ENCODE results near the gene RAPGEF4. TPM values are rescaled to one million over a fixed set of nuclear protein-coding genes. Genes with fewer than 3 reads are reported as not detected.

Gene RAPGEF4
- total RNA-seq, 1 experiment from 2014 or later = 2.2 TPM

- TF ChIP-seq ZMAT4 (CRISPR knock-in tag; IDR thresholded peaks at IDR 0.05) (no peak), HMGXB4 (CRISPR knock-in tag; IDR thresholded peaks at IDR 0.05) (no peak), USF2 (CRISPR knock-in tag; IDR thresholded peaks at IDR 0.05) (no peak), IRF2 (CRISPR knock-in tag; IDR thresholded peaks at IDR 0.05; ENCODE audit: borderline replicate concordance, low read depth) (no peak), ZNF219 (CRISPR knock-in tag; IDR thresholded peaks at IDR 0.05; ENCODE audit: borderline replicate concordance) (no peak), MLX (CRISPR knock-in tag; IDR thresholded peaks at IDR 0.05) (no peak), SMAD3 (CRISPR knock-in tag; IDR thresholded peaks at IDR 0.05; ENCODE audit: borderline replicate concordance) (no peak), ETV6 (CRISPR knock-in tag; IDR thresholded peaks at IDR 0.05) (no peak), TEAD4 (CRISPR knock-in tag; IDR thresholded peaks at IDR 0.05) (no peak), HMGA2 (CRISPR knock-in tag; IDR thresholded peaks at IDR 0.05) (no peak), MAX (CRISPR knock-in tag; IDR thresholded peaks at IDR 0.05) (no peak), CTCF (IDR thresholded peaks at IDR 0.05) (no peak), ZNF512 (CRISPR knock-in tag; IDR thresholded peaks at IDR 0.05; ENCODE audit: borderline replicate concordance) (no peak), CREB1 (CRISPR knock-in tag; IDR thresholded peaks at IDR 0.05) (no peak), IRF1 (CRISPR knock-in tag; IDR thresholded peaks at IDR 0.05) (no peak), TP53 (CRISPR knock-in tag; IDR thresholded peaks at IDR 0.05) (no peak), ZNF317 (CRISPR knock-in tag; IDR thresholded peaks at IDR 0.05; ENCODE audit: borderline replicate concordance, low read depth) (no peak), ZNF532 (CRISPR knock-in tag; IDR thresholded peaks at IDR 0.05; ENCODE audit: borderline replicate concordance) (no peak), ZNF263 (CRISPR knock-in tag; IDR thresholded peaks at IDR 0.05; ENCODE audit: low read depth) (no peak)
- DNase-seq (ENCODE audit: low spot score) = no peak
- CTCF ChIA-PET = interaction anchor here (0.7 kb wide), 1 partner anchor 30 kb away, joined by 3 read pairs; no protein-coding TSS in a partner anchor
- H3K4me1 Mint-ChIP-seq = peaks cover 23% of the 10 kb centered on the region
- H3K27me3 Mint-ChIP-seq (ENCODE audit: low read depth) = no peaks in the 10 kb centered on the region
- H3K4me3 Mint-ChIP-seq = no peak overlapping the region
- POLR2A ChIA-PET = no interaction called here
- no peak overlapping the region for H3K27ac Mint-ChIP-seq
- no peak for ATAC-seq
- H3K36me3 Mint-ChIP-seq = no peaks in the 10 kb centered on the region
- H3K9me3 Mint-ChIP-seq = no peaks in the 10 kb centered on the region
Observed at GRCh38 chr2:172999641-173000386, 264.2 kb downstream of the RAPGEF4 start.
